GM10248 (cell line): ENCODE measurements around the gene TSPAN3.

ENCODE experiments used
- CTCF ChIA-PET: fragments of 300-600 bp; sonication (Branson Sonifier 250); formaldehyde crosslinking; extraction: SDS; loops from one replicate; lab custom pipeline; 2021; ENCODE audit warnings: antibody characterized with exemption; lab: Yijun Ruan, JAX
- POLR2A ChIA-PET: fragments of 350-650 bp; sonication (Branson Sonifier 250); formaldehyde crosslinking; extraction: SDS; loops from one replicate; lab custom pipeline; 2020; ENCODE audit warnings: antibody characterized with exemption; lab: Yijun Ruan, JAX
- DNase-seq: peaks from one replicate; pipeline ENCODE4 v3.0.0; 2012; ENCODE audit errors: extremely low spot score
- TF ChIP-seq, protein P1 (sequence below): IDR thresholded peaks from 2 replicates; pipeline ENCODE4 v1.5.1; 2012; ENCODE audit warnings: mild to moderate bottlenecking, low read depth; ENCODE audit errors: extremely low read depth, missing control alignments, control extremely low read depth

The TSPAN3 gene

GRCh38 chr15:77052556-77052955, 18.4 kb downstream of the TSPAN3 start:
- ChIA-PET POLR2A (no interaction called here), CTCF (interaction anchor here (1.1 to 3.5 kb wide), 5 partner anchors 16 to 79 kb away, joined by 3 to 16 read pairs (median 3); no protein-coding TSS in a partner anchor)
- TF ChIP-seq, protein P1, sequence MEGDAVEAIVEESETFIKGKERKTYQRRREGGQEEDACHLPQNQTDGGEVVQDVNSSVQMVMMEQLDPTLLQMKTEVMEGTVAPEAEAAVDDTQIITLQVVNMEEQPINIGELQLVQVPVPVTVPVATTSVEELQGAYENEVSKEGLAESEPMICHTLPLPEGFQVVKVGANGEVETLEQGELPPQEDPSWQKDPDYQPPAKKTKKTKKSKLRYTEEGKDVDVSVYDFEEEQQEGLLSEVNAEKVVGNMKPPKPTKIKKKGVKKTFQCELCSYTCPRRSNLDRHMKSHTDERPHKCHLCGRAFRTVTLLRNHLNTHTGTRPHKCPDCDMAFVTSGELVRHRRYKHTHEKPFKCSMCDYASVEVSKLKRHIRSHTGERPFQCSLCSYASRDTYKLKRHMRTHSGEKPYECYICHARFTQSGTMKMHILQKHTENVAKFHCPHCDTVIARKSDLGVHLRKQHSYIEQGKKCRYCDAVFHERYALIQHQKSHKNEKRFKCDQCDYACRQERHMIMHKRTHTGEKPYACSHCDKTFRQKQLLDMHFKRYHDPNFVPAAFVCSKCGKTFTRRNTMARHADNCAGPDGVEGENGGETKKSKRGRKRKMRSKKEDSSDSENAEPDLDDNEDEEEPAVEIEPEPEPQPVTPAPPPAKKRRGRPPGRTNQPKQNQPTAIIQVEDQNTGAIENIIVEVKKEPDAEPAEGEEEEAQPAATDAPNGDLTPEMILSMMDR: no peak
- DNase-seq: no peak

DNA sequence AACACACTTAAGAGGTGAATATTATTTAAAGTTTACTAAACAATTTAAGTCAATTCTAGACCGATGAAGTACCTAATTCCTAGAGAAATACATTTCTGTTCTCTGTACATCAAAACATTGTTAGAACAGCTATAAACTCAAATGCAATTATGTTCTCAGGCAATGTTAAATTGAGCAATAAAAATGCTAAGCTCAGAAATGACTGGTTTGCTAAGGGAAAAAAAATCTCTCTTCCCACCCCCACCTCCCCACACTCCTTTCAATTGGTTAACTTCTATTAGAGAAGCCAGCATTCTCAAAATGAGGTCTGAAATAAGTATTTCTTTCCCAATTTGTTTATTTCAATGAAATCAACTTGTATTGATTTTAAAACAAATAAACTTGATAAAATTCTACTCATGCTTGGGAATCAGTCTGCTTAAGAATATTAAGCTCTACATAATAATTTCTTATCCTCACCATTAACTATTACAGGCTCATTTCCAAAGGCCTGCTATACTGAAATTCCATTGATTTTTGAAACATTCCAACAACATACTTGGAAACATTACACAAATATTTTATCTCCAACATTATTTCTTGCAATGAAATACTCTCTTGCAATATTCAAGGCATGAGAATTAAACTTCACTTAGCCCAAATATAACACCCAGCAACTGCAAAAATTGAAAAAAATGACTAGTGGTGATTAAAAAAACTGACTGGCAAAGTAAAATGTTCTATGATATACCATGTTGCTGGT, 22.6 kb downstream of the TSPAN3 start:
- ChIA-PET POLR2A (no interaction called here), CTCF (interaction anchor here (1.2 to 6.3 kb wide), 2 partner anchors 10 to 13 kb away, joined by 4 to 47 read pairs; no protein-coding TSS in a partner anchor)
- DNase-seq: no peak
- TF ChIP-seq, protein P1: no peak

- ChIA-PET POLR2A (no interaction called here), CTCF (interaction anchor here (0.9 to 6.3 kb wide), 10 partner anchors 8 to 497 kb away, joined by 3 to 47 read pairs (median 5); no protein-coding TSS in a partner anchor)
- TF ChIP-seq, protein P1: no peak
- DNase-seq: no peak
Measured at GRCh38 chr15:77046704-77047412, 24.1 kb downstream of the TSPAN3 start.

- DNase-seq: no peak
- POLR2A ChIA-PET: no interaction called here
- TF ChIP-seq, protein P1: no peak
- CTCF ChIA-PET: interaction anchor here (0.9 to 6.3 kb wide), 11 partner anchors 9 to 498 kb away, joined by 3 to 47 read pairs (median 5); no protein-coding TSS in a partner anchor
Measured at GRCh38 chr15:77045985-77046384, 24.9 kb downstream of the TSPAN3 start.

DNA sequence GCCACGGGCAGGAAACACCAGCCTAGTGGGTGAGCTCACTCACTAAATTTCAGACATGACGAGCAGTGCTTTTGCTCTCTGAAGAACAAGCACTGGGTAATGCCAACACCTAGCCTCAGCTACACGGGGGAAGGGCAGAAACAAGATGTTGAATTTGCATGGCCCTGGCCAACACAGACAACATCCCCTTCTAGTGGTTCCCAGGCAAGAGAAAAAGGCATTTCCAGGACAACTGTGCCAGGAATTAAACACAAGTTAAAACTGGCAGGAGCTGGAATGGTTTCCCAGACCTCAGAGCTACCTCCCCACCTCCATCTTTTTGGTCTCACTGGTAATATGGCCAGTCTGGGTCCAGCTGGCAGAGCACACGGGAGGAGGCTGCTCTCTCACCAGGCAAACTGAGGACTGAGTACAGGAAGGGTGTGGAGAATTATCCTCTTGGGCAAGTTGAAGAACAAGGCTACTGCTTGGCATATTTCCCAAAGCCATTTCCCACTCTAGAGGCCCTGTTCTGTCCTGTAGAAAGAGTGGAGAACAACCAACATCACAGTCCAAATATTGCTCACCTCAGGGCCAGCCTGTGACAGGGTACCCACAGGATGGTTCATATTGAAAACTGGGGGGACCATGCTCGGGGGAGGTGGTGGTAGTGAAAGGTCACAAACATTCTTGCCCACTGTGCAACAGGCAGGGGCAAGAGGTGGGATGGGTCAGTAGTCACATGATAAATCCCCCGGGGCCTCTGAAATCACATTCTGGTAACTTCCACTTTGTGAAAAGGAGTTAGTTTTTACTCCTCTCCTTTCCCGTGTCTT, 26.5 kb downstream of the TSPAN3 start:
- TF ChIP-seq, protein P1: no peak
- no peak for DNase-seq
- ChIA-PET POLR2A (no interaction called here), CTCF (interaction anchor here (0.9 to 3.3 kb wide), 5 partner anchors 9 to 71 kb away, joined by 4 to 10 read pairs (median 4); no protein-coding TSS in a partner anchor)
